Measurements from ENCODE around the gene UNC5B.

DNA sequence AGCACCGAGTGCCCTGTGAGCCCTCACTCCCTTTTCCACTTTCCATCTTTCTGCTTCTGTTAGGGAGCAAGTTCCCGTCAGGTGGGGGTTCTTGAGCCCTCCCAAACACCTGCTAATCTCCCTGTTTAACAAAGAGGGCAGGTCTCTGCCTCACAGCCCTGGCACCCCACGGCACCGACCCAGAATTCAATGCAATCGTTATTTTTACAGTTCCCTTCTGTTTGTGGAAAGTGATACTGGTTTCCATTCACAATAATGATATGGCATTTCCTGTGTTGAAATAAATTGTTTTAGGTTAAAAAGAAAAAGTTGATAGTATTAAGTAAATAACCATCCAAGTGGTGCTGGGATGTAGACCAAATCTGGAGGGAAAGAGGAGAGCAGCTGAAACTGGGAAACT, 67.8 kb downstream of the UNC5B start:
- TF ChIP-seq, protein P1, sequence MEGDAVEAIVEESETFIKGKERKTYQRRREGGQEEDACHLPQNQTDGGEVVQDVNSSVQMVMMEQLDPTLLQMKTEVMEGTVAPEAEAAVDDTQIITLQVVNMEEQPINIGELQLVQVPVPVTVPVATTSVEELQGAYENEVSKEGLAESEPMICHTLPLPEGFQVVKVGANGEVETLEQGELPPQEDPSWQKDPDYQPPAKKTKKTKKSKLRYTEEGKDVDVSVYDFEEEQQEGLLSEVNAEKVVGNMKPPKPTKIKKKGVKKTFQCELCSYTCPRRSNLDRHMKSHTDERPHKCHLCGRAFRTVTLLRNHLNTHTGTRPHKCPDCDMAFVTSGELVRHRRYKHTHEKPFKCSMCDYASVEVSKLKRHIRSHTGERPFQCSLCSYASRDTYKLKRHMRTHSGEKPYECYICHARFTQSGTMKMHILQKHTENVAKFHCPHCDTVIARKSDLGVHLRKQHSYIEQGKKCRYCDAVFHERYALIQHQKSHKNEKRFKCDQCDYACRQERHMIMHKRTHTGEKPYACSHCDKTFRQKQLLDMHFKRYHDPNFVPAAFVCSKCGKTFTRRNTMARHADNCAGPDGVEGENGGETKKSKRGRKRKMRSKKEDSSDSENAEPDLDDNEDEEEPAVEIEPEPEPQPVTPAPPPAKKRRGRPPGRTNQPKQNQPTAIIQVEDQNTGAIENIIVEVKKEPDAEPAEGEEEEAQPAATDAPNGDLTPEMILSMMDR (IDR thresholded peaks at IDR 0.05), result no peak
- TF ChIP-seq POLR2A (IDR thresholded peaks at IDR 0.05), result no peak
